GM06990 (cell line): Measurements from ENCODE around the gene PAPSS1.

ENCODE experiments used
- DNase-seq: peaks from one replicate; pipeline ENCODE4 v3.0.0-alpha.2; 2011; ENCODE audit not compliant: insufficient read length; ENCODE audit errors: extremely low read depth
- H3K27me3 ChIP-seq: replicated peaks from 2 replicates; pipeline ENCODE4 v1.6.0; 2011; ENCODE audit warnings: low read length; ENCODE audit not compliant: control insufficient read depth, insufficient read depth
- H3K36me3 ChIP-seq: 2 replicates; pipeline ENCODE4 v1.5.1; 2011; ENCODE audit warnings: low read length; ENCODE audit not compliant: control insufficient read depth, insufficient read depth
- H3K4me3 ChIP-seq: replicated peaks from 2 replicates; pipeline ENCODE4 v1.5.1; 2011; ENCODE audit warnings: low read depth, mild to moderate bottlenecking, control low read depth, low read length
- CTCF ChIP-seq: IDR thresholded peaks from 2 replicates; pipeline ENCODE4 v1.5.1; 2011; ENCODE audit warnings: low read length, control low read depth, mild to moderate bottlenecking, inconsistent platforms; ENCODE audit not compliant: insufficient read depth, poor library complexity, severe bottlenecking

PAPSS1 gene

DNA sequence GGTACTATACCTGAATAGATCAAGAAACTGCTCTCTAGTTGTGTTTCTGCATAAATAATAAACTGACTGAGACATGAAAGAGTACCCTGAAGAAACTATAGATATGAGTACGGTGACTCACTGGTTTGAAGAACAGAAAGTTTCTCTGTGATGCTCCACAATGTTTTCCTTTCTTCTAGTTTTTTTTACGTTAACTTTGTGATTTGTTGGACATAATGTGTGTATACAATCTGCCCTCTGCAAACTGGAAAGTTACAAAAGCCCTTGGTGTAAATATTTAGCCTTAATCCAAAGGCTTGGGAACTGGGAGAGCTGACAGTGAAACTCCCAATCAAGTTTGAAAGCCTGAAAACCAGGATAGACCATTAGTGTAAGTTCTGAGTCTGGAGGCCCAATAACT, 31.6 kb upstream of the PAPSS1 start:
- no peak for TF ChIP-seq CTCF
- H3K36me3 ChIP-seq = no peaks in the 10 kb centered on the region
- no peaks in the 10 kb centered on the region; the same call in 1 of the 2 replicates for H3K27me3 ChIP-seq
- H3K4me3 ChIP-seq = no peak overlapping the region
- DNase-seq = no peak

DNA sequence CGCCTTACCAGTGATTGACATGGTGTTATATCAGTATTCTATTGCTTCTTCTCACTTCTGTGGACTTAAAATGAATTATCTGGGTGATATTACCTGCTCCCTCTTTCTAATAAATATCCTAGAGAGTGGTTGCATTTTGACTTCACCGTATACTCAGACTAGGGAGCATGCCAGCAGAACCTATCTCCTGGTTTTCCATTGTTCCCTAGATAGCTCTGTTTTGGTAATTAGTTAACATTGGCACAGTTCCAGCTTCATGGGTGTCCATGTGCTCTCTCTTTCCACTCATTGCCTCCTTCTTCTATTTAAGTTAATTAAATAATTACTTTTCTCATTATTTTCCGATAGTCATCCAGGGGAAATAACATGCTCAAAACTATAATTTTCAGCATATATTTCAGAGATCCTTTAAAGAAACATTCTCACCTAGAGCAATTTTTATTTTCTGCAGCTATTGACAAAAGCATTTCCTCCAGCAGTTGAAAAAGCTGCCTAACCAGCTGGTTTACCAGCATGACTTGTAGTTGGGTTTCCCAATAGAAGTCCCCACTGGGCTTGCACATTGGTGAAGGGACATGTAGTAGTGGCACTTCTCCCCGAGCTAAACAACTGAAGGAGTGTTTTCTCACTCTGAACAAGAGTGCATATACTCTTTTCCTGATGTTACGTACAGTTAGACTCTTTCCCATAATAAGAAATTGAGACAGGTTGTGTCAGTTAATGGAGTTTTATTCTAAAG, 27.9 kb upstream of the PAPSS1 start:
- Histone ChIP-seq H3K4me3 (no peak overlapping the region), H3K36me3 (no peaks in the 10 kb centered on the region), H3K27me3 (no peaks in the 10 kb centered on the region; the same call in 1 of the 2 replicates)
- no peak for DNase-seq
- no peak for TF ChIP-seq CTCF

DNA sequence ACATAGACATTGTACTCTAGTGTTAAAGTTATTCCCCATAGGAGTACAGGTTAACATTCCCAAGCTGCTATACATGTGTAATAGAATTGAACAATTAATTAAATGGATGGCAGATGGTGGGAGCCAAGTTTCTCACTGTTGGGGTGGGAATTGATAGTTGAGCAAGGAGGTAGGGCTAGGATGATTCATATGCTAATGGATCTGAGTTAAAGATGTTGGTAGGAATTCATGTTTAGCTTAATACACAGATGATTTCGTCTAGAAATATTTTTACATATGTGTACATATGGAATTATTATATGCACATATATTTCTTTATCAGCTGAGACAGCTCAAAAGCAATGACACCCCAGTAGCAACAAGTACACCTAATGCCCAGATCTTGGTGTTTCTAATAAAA, 26.1 kb upstream of the PAPSS1 start:
- no peak overlapping the region for H3K4me3 ChIP-seq
- no peak for DNase-seq
- H3K36me3 ChIP-seq = no peaks in the 10 kb centered on the region
- TF ChIP-seq CTCF = no peak
- H3K27me3 ChIP-seq = no peaks in the 10 kb centered on the region; the same call in 1 of the 2 replicates

- no peak for TF ChIP-seq CTCF
- H3K27me3 ChIP-seq = no peaks in the 10 kb centered on the region; the same call in 1 of the 2 replicates
- no peak overlapping the region for H3K4me3 ChIP-seq
- H3K36me3 ChIP-seq = no peaks in the 10 kb centered on the region
- no peak for DNase-seq
Observed at GRCh38 chr4:107744532-107744931, 24.5 kb upstream of the PAPSS1 start.

- TF ChIP-seq CTCF = no peak
- no peak for DNase-seq
Observed at GRCh38 chr4:107743532-107743931, 23.5 kb upstream of the PAPSS1 start.

More at GRCh38 chr4:107743532-107743931, 23.5 kb upstream of the PAPSS1 start:
- H3K4me3 ChIP-seq = no peak overlapping the region
- H3K36me3 ChIP-seq = no peaks in the 10 kb centered on the region
- no peaks in the 10 kb centered on the region for H3K27me3 ChIP-seq
